ENCODE data around the gene FCGR3A. TPM values are rescaled to one million over a fixed set of nuclear protein-coding genes. Genes with fewer than 3 reads are reported as not detected.
A peak's percentile ranks its signal among the peaks of the same experiment; 100 is the strongest.
"Not testable (repeated sequence)": the region's sequence is repeated elsewhere in the genome, so short reads cannot be mapped to it uniquely, and the experiment has no call there.

FCGR3A gene
- total RNA-seq, 1 donor: 27.8 TPM

DNA sequence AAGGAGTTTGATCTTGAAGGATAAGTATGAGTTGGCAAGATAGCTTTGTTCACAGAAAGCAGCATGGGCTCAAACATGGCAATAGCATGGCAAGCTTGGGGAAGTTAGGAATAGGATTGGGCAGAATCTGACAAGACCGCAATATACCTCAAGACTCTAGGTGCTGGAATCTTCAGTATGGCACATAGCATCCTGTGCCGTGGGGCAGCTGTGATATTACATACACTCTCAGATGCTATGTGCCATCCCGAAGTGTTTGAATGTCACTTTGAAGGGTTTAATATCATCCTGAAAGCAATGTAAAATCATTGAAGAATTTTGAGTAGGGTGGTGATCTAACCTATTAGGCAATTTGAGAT is 17.0 kb upstream of the FCGR3A start:
- H3K4me3 ChIP-seq (ENCODE audit: low read length); H3K27me3 ChIP-seq (ENCODE audit: insufficient read depth, low read length); H3K9me3 ChIP-seq (ENCODE audit: low read depth, low read length): not testable (repeated sequence)
- peaks cover 22% of the 10 kb centered on the region for H3K4me1 ChIP-seq (ENCODE audit: insufficient read depth, low read length)

DNA sequence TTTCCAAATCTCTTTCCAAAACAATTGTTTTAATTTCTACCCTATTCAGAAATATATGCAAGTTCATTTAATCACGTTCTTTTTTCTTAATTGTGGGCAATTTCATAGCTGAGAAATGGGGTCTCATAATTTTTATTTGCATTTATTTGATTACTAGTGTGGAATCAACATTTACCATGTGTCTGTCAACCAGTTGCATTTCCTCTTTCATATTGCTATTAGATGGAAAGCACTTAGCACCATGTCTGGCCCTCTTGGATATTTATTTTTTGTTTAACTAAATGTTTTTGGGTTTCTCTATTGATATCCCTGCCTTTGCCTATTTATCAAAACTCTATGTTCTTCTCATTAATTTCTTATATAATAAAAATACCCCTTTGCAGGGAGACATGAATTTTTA is 13.9 kb upstream of the FCGR3A start:
- H3K4me1 ChIP-seq (ENCODE audit: insufficient read depth, low read length): peaks cover 33% of the 10 kb centered on the region
- H3K4me3 ChIP-seq (ENCODE audit: low read length): not testable (repeated sequence)

GRCh38 chr1:161562441-161562840 is 12.8 kb upstream of the FCGR3A start:
- not testable (repeated sequence) for H3K4me3 ChIP-seq (ENCODE audit: low read length); H3K27me3 ChIP-seq (ENCODE audit: insufficient read depth, low read length); H3K9me3 ChIP-seq (ENCODE audit: low read depth, low read length)
- peaks cover 33% of the 10 kb centered on the region for H3K4me1 ChIP-seq (ENCODE audit: insufficient read depth, low read length)

More for the DNA sequence above, 13.9 kb upstream of the FCGR3A start:
- H3K27me3 ChIP-seq (ENCODE audit: insufficient read depth, low read length); H3K9me3 ChIP-seq (ENCODE audit: low read depth, low read length): not testable (repeated sequence)

DNA sequence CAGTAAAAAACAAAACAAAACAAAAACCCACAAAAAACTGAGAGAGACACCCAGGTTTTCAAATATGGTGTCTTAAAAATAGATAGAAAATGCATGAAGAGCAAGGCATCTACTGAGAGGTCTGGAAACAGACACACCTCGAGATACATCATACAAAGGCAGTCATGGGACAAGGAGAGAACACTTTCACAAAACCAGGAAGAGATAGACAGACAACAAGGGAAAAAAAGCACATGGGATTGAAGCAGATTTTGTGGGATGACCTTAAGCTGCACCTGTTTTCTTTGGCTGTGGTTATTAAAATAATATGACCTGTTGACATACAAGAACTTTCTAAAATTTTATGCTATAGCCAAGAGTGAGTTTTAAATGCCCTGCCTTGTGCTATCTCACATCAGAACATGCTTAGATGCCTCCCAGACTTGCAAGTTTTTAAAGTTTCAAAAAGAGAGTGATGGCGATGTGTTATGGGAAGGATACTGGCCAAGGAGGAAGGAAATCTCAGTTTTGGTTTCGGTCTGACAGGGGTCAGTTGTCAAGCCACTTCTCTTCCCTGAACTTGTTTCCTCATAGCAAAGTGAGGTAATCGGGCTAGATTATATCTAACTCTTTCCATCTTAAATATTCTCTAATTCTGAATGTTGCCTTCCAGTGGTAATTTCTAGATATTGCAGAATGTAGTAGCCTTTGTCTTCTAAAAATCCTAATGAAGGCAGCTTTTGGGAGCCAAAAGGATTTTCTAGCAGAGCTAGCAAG is 11.5 kb upstream of the FCGR3A start:
- H3K27me3 ChIP-seq (ENCODE audit: insufficient read depth, low read length); H3K9me3 ChIP-seq (ENCODE audit: low read depth, low read length); H3K4me3 ChIP-seq (ENCODE audit: low read length): not testable (repeated sequence)
- H3K4me1 ChIP-seq (ENCODE audit: insufficient read depth, low read length): peaks cover 33% of the 10 kb centered on the region

DNA sequence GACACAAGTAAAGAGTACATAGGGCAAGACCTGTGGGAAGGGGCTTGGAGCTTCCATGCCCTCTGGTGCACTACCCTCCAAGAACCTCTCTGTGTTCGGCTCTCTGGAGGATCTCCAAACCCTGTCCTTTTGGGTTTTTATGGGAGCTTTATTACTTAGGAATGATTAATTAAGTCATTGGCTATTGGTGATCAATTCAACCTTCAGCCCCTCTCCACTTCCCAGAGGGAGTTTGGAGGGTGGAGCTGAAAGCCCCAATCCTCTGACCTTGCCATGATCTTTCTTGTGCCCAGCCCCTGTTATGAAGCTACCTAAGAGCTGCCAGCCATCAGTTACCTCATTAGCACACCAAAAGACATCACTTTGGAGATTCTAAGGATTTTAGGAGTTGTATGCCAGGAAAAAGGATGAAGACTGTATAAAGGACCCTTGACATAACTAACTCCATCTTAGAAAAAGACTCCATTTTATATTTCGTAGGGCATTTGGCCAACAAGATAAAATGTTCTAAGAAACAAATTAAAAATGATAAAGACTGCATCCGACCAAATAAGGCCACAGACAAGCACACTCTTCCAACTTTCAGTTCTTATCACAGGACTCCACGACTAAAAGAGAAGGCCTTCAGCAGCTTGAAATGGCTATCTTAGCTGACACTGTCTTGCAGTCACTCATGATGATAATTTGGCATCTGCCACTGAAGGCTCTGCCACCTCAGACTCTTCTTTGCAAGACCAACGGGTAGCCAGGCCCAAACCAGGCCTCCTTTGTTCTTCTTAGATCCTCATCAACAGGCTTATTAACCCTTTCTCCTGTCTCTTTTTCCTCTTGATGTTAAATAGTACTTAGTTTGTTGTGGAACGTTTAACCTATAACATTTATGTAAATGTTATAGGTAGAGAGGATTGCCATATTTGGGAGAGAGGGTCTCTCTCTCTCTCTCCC is 8.2 kb upstream of the FCGR3A start:
- not testable (repeated sequence) for H3K4me3 ChIP-seq (ENCODE audit: low read length); H3K27me3 ChIP-seq (ENCODE audit: insufficient read depth, low read length); H3K9me3 ChIP-seq (ENCODE audit: low read depth, low read length)
- H3K4me1 ChIP-seq (ENCODE audit: insufficient read depth, low read length): peaks cover 42% of the 10 kb centered on the region

DNA sequence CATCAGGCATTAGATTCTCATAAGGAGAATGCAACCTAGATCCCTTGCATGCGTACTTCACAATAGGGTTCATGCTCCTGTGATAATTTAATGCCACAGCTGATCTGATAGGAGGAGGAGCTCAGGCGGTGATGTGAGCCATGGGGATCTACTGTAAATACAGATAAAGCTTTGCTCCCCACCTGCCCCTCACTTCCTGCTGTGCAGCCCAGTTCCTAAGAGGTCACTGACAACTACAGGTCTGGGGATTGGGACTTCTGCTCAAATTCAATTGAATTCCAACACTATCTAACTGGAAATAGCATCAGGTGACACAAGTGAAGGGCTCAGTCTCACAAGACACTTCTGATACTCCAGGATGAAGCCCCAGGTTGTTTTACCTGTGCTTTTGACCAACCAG is 7.4 kb upstream of the FCGR3A start:
- peaks cover 38% of the 10 kb centered on the region for H3K4me1 ChIP-seq (ENCODE audit: insufficient read depth, low read length)

DNA sequence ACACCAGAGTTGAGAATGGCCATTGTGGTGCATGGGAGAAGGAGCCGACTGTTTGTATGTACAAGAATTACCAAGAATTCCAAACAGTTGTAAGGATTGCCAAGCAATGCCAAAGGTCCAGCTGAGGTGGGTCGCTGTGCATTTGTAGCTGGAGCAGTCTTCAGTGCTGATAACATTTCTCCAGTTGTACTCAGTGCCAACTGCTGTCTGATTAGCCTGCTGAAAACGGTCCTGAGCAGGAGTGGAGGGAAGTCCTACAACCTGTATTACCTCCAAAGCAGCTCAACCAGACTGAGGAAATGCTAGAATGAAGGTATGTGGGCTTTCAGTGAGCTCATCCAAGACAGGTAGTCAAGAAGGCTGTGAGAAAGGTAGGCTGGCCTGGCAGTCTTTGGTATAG is 6.5 kb upstream of the FCGR3A start:
- peaks cover 34% of the 10 kb centered on the region for H3K4me1 ChIP-seq (ENCODE audit: insufficient read depth, low read length)
- not testable (repeated sequence) for H3K9me3 ChIP-seq (ENCODE audit: low read depth, low read length); H3K27me3 ChIP-seq (ENCODE audit: insufficient read depth, low read length); H3K4me3 ChIP-seq (ENCODE audit: low read length)

More for the DNA sequence above, 7.4 kb upstream of the FCGR3A start:
- H3K27me3 ChIP-seq (ENCODE audit: insufficient read depth, low read length); H3K9me3 ChIP-seq (ENCODE audit: low read depth, low read length); H3K4me3 ChIP-seq (ENCODE audit: low read length): not testable (repeated sequence)

DNA sequence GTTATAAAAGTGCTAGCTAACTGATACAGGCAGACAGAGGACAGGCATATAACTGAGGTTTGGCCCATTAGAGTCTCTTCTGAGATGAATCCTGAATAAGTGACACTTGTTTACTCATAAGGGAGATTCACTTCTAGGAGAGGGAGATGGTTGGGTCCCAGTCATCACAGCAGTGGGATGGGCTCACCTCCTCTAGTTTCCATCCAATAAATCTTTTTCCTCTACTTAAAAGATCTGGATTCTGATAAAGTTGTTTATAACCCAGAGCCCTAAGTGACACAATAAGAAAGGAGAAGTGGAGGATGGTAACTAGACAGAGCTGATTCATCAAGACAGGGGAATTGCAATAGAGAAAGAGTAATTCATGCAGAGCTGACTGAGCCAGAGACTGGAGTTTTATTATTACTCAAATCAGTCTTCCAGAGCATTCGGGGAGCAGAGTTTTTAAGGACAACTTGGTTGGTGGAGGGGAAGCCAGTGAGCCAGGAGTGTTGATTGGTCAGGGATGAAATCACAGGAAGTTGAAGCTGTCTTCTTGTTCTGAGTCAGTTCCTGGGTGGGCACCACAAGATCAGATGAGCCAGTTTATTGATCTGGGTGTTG is 5.3 kb upstream of the FCGR3A start:
- H3K9me3 ChIP-seq (ENCODE audit: low read depth, low read length); H3K4me3 ChIP-seq (ENCODE audit: low read length); H3K27me3 ChIP-seq (ENCODE audit: insufficient read depth, low read length): not testable (repeated sequence)
- H3K4me1 ChIP-seq (ENCODE audit: insufficient read depth, low read length): peaks cover 33% of the 10 kb centered on the region

DNA sequence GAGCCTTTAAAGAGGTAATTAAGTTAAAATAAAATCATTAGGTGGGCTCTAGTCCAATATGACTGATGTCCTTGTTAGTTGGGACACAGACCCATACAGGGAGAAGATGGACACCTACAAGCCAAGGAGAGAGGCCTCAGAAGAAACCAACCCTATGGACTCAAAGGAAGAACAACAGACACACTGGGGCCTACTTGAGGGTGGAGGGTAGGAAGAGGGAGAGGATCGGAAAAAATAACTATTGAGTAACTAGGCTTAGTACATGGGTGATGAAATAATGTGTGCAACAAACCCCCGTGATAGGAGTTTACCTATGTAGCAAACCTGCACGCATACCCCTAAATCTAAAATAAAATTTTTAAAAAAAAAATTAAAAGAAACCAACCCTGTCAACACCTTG is 4.7 kb upstream of the FCGR3A start:
- peaks cover 38% of the 10 kb centered on the region for H3K4me1 ChIP-seq (ENCODE audit: insufficient read depth, low read length)
- H3K27me3 ChIP-seq (ENCODE audit: insufficient read depth, low read length); H3K4me3 ChIP-seq (ENCODE audit: low read length); H3K9me3 ChIP-seq (ENCODE audit: low read depth, low read length): not testable (repeated sequence)

- not testable (repeated sequence) for H3K27me3 ChIP-seq (ENCODE audit: insufficient read depth, low read length); H3K9me3 ChIP-seq (ENCODE audit: low read depth, low read length); H3K4me3 ChIP-seq (ENCODE audit: low read length)
- H3K4me1 ChIP-seq (ENCODE audit: insufficient read depth, low read length): peaks cover 41% of the 10 kb centered on the region
Observed at GRCh38 chr1:161553631-161554030, 4.0 kb upstream of the FCGR3A start.

DNA sequence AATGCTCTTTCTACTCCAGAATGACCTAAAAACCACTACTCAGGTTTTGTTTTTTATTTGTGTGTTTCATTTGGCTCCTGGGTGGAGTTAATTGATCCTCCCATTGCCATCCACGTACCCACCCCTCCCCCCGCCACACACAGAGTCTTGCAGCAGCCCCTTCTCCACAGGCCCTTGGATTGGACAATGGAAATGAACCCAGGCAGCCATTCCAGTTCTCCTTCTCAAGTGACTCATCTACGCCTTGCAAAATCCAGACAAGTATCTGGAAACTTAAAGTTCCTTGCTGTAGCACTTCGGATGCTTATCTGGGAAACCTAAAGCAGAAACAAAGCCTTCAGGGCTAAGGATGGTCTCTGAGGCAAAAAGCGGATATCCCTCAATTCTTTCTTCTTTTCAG is 1.3 kb upstream of the FCGR3A start:
- H3K27me3 ChIP-seq (ENCODE audit: insufficient read depth, low read length); H3K4me3 ChIP-seq (ENCODE audit: low read length); H3K9me3 ChIP-seq (ENCODE audit: low read depth, low read length): not testable (repeated sequence)
- H3K4me1 ChIP-seq (ENCODE audit: insufficient read depth, low read length): peaks cover 35% of the 10 kb centered on the region

- H3K9me3 ChIP-seq (ENCODE audit: low read depth, low read length); H3K27me3 ChIP-seq (ENCODE audit: insufficient read depth, low read length): not testable (repeated sequence)
- Histone ChIP-seq H3K4me3 (ENCODE audit: low read length) (peak overlapping the region; percentile 28), H3K4me1 (ENCODE audit: insufficient read depth, low read length) (peaks cover 28% of the 10 kb centered on the region)
Observed at GRCh38 chr1:161548749-161549406, 740 bp downstream of the FCGR3A start.

- peaks cover 26% of the 10 kb centered on the region for H3K4me1 ChIP-seq (ENCODE audit: insufficient read depth, low read length)
Observed at GRCh38 chr1:161547995-161548741, 1.4 kb downstream of the FCGR3A start.

DNA sequence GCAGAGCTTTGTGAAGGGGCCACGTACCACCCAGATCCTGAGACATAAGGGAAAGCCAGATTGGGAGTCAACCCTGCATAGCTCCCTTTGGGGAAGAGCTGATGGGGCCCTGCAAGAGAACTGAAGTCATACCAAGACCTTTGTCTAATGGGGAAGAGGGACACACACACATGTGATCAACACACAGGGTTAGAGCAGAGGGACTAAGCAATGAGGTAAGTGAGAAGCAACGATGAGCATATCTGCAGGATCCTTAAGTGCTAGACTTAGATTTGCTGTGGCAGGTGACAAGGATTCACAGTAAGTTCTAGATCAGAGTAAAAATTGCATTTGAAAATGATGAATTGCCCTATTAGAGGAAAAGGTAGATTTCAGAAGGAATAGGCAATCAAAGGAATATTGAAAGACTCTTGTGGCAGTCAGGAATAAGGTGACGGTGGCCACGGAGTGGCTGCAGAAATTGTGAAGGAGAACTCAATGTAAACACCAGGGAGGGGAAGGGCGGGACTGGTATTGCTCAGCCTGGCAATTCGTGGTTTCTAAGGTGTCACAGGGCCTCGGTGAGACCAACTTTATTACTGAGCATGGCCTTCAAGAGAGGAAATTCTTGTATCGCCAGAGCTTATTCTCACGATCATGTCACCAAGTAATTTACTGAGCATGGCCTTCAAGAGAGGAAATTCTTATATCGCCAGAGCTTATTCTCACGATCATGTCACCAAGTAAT is 4.5 kb downstream of the FCGR3A start:
- H3K9me3 ChIP-seq (ENCODE audit: low read depth, low read length); H3K4me3 ChIP-seq (ENCODE audit: low read length); H3K27me3 ChIP-seq (ENCODE audit: insufficient read depth, low read length): not testable (repeated sequence)
- H3K4me1 ChIP-seq (ENCODE audit: insufficient read depth, low read length): peaks cover 48% of the 10 kb centered on the region

More at GRCh38 chr1:161547995-161548741, 1.4 kb downstream of the FCGR3A start:
- peak overlapping the region; percentile 12 for H3K4me3 ChIP-seq (ENCODE audit: low read length)
- H3K9me3 ChIP-seq (ENCODE audit: low read depth, low read length); H3K27me3 ChIP-seq (ENCODE audit: insufficient read depth, low read length): not testable (repeated sequence)
